Measurements from ENCODE around the gene PACRG. TPM values are rescaled to one million over a fixed set of nuclear protein-coding genes. Genes with fewer than 3 reads are reported as not detected.

Gene PACRG
- total RNA-seq, 1 experiment from 2014 or later = 0.44 TPM

DNA sequence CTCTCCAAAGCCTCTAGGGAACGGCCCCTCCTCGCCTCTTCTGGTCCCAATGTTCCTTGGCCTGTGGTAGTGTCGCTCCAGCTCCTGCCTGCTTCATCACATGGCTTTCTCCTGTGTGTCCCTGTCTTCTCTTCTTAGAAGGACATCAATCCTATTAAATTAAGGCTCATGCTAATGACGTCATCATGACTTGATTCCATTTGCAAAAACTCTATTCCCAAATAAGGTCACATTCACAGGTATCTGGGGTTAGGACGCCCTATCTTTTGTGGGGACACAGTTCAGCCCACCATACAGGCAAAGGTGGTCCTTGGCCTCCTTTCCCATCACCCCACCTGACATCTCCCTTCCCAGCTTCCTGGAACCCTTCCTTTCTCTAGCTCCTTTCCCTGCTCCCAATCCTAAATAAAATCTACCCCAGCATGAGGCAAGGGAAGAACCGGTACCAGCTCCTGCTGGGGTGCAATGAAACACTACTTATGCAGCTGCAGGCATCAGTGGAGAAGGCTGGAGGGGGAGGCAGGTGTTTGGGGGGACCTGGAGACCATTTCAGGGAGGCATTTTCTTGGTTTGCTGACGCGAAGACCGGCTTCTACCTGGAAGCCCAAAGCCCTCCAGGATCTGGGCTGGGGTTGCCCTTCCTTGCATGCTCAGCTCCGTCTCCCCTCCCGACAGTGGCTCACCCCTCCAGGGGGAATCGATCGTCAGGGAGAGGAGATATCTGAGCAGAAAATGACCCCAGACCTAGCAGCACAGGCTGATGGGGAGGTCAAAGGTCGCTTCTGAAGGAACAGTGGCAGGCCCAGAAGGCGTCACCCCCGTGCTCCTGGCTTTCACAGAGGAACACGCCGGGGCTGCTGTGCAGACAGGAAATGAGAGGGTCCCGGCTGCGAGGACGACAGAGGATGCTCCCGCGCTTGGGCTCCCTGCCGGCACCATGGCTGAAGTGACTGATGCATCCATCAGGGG lies 615.1 kb downstream of the PACRG start (continued):
- no peak for TF ChIP-seq HMGXB4 (CRISPR knock-in tag; IDR thresholded peaks at IDR 0.05)
- TF ChIP-seq CREM (CRISPR knock-in tag; IDR thresholded peaks at IDR 0.05) = no peak
- no peak for TF ChIP-seq ZNF396 (CRISPR knock-in tag; IDR thresholded peaks at IDR 0.05; ENCODE audit: borderline replicate concordance)
- TF ChIP-seq ZBTB21 (CRISPR knock-in tag; IDR thresholded peaks at IDR 0.05; ENCODE audit: borderline replicate concordance) = no peak
- TF ChIP-seq MLX (CRISPR knock-in tag; IDR thresholded peaks at IDR 0.05) = no peak
- TF ChIP-seq AFF4 (CRISPR knock-in tag; IDR thresholded peaks at IDR 0.05; ENCODE audit: borderline replicate concordance) = no peak
- TF ChIP-seq, protein P1, sequence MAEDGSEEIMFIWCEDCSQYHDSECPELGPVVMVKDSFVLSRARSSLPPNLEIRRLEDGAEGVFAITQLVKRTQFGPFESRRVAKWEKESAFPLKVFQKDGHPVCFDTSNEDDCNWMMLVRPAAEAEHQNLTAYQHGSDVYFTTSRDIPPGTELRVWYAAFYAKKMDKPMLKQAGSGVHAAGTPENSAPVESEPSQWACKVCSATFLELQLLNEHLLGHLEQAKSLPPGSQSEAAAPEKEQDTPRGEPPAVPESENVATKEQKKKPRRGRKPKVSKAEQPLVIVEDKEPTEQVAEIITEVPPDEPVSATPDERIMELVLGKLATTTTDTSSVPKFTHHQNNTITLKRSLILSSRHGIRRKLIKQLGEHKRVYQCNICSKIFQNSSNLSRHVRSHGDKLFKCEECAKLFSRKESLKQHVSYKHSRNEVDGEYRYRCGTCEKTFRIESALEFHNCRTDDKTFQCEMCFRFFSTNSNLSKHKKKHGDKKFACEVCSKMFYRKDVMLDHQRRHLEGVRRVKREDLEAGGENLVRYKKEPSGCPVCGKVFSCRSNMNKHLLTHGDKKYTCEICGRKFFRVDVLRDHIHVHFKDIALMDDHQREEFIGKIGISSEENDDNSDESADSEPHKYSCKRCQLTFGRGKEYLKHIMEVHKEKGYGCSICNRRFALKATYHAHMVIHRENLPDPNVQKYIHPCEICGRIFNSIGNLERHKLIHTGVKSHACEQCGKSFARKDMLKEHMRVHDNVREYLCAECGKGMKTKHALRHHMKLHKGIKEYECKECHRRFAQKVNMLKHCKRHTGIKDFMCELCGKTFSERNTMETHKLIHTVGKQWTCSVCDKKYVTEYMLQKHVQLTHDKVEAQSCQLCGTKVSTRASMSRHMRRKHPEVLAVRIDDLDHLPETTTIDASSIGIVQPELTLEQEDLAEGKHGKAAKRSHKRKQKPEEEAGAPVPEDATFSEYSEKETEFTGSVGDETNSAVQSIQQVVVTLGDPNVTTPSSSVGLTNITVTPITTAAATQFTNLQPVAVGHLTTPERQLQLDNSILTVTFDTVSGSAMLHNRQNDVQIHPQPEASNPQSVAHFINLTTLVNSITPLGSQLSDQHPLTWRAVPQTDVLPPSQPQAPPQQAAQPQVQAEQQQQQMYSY (CRISPR knock-in tag; IDR thresholded peaks at IDR 0.05) = no peak

DNA sequence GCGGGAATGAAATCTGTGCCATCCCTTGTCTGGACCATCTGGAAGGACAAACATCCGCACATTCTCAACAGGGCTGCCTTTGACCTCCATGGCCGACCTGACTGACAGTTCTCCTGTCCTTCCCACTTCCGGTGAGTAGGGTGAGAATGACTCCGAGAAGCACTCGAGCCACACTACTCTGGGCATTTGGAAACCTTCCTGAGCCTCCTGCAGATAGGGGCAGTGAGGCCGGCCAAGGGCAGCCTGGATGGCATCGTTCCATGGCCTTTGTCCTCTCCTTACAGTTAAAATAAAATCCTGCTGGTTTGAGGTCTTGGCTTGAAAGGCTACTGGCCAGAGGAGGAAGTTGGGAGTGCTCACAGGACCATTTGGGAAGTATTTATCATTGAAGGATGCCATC lies 615.8 kb downstream of the PACRG start:
- CTCF ChIA-PET = interaction anchor here (0.6 kb wide), 1 partner anchor 90 kb away, joined by 3 read pairs; no protein-coding TSS in a partner anchor

More for the DNA sequence above, 615.8 kb downstream of the PACRG start:
- Mint-ChIP-seq H3K4me1 (peaks cover 20% of the 10 kb centered on the region), H3K9me3 (no peaks in the 10 kb centered on the region), H3K36me3 (no peaks in the 10 kb centered on the region), H3K4me3 (no peak overlapping the region), H3K27me3 (ENCODE audit: low read depth) (peaks cover 3% of the 10 kb centered on the region; the same call in 1 of the 2 replicates), H3K27ac (no peak overlapping the region)
- DNase-seq (ENCODE audit: low spot score) (no peak), ATAC-seq (no peak)
- no peak for TF ChIP-seq CREM (CRISPR knock-in tag; IDR thresholded peaks at IDR 0.05)
- no peak for TF ChIP-seq ZSCAN18 (CRISPR knock-in tag; IDR thresholded peaks at IDR 0.05)
- TF ChIP-seq ATF1 (CRISPR knock-in tag; IDR thresholded peaks at IDR 0.05) = no peak
- no peak for TF ChIP-seq NR1H2 (CRISPR knock-in tag; IDR thresholded peaks at IDR 0.05)
- TF ChIP-seq IRF1 (CRISPR knock-in tag; IDR thresholded peaks at IDR 0.05) = no peak
- TF ChIP-seq SMAD3 (CRISPR knock-in tag; IDR thresholded peaks at IDR 0.05; ENCODE audit: borderline replicate concordance) = no peak
- POLR2A ChIA-PET = no interaction called here
